ENCODE results near the gene AFAP1. TPM values are rescaled to one million over a fixed set of nuclear protein-coding genes. Genes with fewer than 3 reads are reported as not detected.

Gene AFAP1
- total RNA-seq, 2 donors from 2014 or later: 29.7 to 43.9 TPM

DNA sequence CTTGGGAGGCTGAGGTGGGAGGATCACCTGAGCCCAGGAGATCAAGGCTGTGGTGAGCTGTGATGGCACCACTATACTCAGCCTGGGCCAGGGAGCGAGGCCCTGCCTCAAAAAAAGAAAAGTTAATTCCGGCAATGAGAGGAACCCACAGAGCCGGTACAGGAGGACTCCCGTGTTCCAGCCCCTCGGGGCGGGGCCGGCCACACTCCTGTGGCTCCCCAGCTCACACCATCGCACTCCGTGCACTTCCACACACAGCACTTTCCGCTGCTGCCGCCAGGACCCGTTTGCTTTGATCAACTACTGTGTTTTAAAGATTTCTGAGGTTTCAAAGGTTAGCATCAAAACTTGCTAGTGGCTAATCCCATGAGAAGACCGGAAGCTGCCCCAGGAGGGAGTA is 171.7 kb downstream of the AFAP1 start:
- no peak for DNase-seq
- intact Hi-C loops (cut with DNase I): no loop called here
- no peaks in the 10 kb centered on the region for H3K9me3 ChIP-seq
- no peaks in the 10 kb centered on the region for H3K27me3 ChIP-seq
- H3K9ac ChIP-seq (ENCODE audit: low read depth in 2 of 2, low read length in 2 of 2): no peak overlapping the region
- TF ChIP-seq, protein P1, sequence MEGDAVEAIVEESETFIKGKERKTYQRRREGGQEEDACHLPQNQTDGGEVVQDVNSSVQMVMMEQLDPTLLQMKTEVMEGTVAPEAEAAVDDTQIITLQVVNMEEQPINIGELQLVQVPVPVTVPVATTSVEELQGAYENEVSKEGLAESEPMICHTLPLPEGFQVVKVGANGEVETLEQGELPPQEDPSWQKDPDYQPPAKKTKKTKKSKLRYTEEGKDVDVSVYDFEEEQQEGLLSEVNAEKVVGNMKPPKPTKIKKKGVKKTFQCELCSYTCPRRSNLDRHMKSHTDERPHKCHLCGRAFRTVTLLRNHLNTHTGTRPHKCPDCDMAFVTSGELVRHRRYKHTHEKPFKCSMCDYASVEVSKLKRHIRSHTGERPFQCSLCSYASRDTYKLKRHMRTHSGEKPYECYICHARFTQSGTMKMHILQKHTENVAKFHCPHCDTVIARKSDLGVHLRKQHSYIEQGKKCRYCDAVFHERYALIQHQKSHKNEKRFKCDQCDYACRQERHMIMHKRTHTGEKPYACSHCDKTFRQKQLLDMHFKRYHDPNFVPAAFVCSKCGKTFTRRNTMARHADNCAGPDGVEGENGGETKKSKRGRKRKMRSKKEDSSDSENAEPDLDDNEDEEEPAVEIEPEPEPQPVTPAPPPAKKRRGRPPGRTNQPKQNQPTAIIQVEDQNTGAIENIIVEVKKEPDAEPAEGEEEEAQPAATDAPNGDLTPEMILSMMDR (IDR thresholded peaks at IDR 0.05): no peak
- peaks cover 10% of the 10 kb centered on the region for H3K36me3 ChIP-seq
- H3K4me3 ChIP-seq: no peak overlapping the region
- no peak overlapping the region for H3K27ac ChIP-seq
- peaks cover 8% of the 10 kb centered on the region for H3K4me1 ChIP-seq

DNA sequence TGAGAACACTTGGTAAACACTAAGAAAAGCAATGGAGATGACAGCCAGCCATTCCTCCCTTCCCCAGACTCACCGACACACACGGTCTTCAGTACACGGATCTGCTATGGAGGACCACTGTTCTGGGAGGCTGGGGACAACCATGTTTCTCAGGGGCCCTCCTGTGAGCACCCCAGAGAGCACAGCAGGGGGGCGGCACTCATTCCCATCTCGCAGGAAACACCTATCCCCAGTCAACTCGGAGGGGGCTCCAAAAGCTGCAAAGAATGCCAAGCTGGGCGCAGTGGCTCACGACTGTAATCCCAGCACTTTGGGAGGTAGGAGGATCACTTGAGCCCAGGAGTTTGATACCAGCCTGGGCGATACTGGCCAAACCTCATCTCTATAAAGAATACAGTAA is 172.1 kb downstream of the AFAP1 start:
- H3K27me3 ChIP-seq: no peaks in the 10 kb centered on the region

DNA sequence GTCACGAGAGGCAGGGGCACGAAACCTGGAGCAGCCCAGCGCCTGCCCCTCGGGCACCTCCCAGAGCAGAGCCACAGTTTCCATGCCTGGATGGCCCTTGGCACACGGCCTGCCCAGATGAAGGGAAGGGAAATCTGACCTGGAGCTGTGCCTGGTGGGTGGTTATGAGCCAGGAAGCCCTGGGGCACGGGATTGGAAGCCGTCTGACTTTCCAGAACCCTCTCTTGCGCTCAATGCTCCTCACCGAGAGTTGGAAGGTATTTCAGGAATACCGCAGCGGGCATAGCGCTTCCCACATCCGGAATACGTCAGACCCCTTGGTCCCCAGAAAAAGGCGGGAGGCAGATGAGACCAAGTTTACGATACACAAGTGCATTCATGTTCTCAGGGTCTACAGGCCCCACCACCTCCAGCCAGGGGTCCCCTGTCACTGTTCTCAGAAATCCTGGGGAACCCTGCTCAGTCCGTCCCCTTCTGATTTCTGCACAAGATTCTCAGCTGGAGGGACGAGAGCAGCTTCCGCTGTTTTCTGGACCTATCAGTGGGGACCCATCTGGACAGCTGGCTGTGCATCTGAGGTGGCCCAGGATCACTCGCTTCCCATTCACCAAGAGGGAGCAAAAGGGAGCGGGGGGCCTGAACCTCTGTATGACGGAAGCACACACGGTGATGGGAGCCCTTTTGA is 172.9 kb downstream of the AFAP1 start:
- Histone ChIP-seq H3K9me3 (no peaks in the 10 kb centered on the region), H3K4me1 (no peaks in the 10 kb centered on the region), H3K27me3 (no peaks in the 10 kb centered on the region), H3K9ac (ENCODE audit: low read depth in 2 of 2, low read length in 2 of 2) (no peak overlapping the region), H3K4me3 (no peak overlapping the region), H3K36me3 (peaks cover 10% of the 10 kb centered on the region), H3K27ac (no peak overlapping the region)
- intact Hi-C loops (cut with DNase I): no loop called here
- DNase-seq: no peak
- TF ChIP-seq, protein P1 (IDR thresholded peaks at IDR 0.05): no peak

More for the DNA sequence above, 172.1 kb downstream of the AFAP1 start:
- Histone ChIP-seq H3K9ac (ENCODE audit: low read depth in 2 of 2, low read length in 2 of 2) (no peak overlapping the region), H3K4me1 (peaks cover 5% of the 10 kb centered on the region), H3K36me3 (peaks cover 10% of the 10 kb centered on the region), H3K27ac (no peak overlapping the region), H3K9me3 (no peaks in the 10 kb centered on the region), H3K4me3 (no peak overlapping the region)
- TF ChIP-seq, protein P1 (IDR thresholded peaks at IDR 0.05): no peak
- DNase-seq: no peak
- intact Hi-C loops (cut with DNase I): no loop called here

DNA sequence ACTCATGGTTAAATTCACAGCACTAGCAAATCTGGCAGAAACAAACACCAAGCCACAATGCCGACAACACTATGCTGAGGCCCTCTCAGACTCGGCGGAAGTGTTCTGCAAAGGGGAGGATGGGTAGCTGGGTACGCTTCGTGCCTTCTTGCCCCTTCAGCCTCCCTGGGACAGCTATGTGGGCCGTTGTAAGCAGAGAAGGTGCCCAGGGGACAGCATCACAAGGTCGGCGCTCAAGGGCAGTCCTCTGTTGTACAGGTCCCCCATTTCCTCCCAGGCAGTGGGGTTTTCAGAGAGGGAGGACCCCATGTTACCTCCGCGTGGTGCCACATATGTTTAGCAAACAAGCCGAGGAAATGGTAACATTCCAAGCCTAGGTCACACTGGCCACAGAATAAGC is 173.6 kb downstream of the AFAP1 start:
- TF ChIP-seq, protein P1 (IDR thresholded peaks at IDR 0.05): no peak
- H3K9me3 ChIP-seq: no peaks in the 10 kb centered on the region
- intact Hi-C loops (cut with DNase I): no loop called here
- peaks cover 10% of the 10 kb centered on the region for H3K36me3 ChIP-seq
- no peak overlapping the region for H3K9ac ChIP-seq (ENCODE audit: low read depth in 2 of 2, low read length in 2 of 2)
- no peaks in the 10 kb centered on the region for H3K4me1 ChIP-seq
- no peak for DNase-seq
- no peaks in the 10 kb centered on the region for H3K27me3 ChIP-seq
- H3K27ac ChIP-seq: no peak overlapping the region
- no peak overlapping the region for H3K4me3 ChIP-seq

DNA sequence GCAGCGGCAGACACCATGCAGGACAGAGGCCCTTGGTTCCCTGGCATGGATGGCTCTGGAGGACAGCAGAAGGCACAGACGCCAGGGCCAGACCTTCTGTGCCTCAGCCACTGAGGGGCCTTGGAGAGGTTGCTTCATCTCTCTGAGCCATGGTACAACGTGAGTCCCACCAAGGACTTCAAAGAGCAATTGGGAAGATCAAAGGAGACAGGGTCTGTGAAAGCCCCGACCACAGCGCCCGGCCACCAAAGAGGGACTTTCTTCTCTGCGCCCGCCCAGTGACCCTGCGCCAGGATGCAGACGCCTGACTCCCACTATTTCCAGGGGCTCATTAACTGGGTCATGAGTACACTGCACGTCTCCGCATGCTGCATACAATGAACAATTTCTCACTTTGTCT is 174.0 kb downstream of the AFAP1 start:
- intact Hi-C loops (cut with DNase I): no loop called here
- Histone ChIP-seq H3K9ac (ENCODE audit: low read depth in 2 of 2, low read length in 2 of 2) (no peak overlapping the region), H3K4me3 (no peak overlapping the region), H3K4me1 (no peaks in the 10 kb centered on the region), H3K9me3 (no peaks in the 10 kb centered on the region), H3K36me3 (peaks cover 10% of the 10 kb centered on the region), H3K27ac (no peak overlapping the region), H3K27me3 (no peaks in the 10 kb centered on the region)
- DNase-seq: no peak
- TF ChIP-seq, protein P1 (IDR thresholded peaks at IDR 0.05): no peak

Measured in colonic mucosa (tissue), 4 donors.